ENCODE results near the gene PPP1R1B. TPM values are rescaled to one million over a fixed set of nuclear protein-coding genes. Genes with fewer than 3 reads are reported as not detected.

PPP1R1B gene
- total and polyA plus RNA-seq, 2 of the 4 experiments (the other 2 are of a cell fraction): not detected

- no peaks in the 10 kb centered on the region for H3K4me1 ChIP-seq (ENCODE audit: control insufficient read depth, insufficient read depth, low read length)
- 0 out of 2 replicates have a peak overlapping the region, but pooled peaks have one; percentile 3 for H3K4ac ChIP-seq (ENCODE audit: low read depth, low read length)
- H4K20me1 ChIP-seq (ENCODE audit: insufficient read depth, low read length): no peaks in the 10 kb centered on the region
- no peak overlapping the region for H4K91ac ChIP-seq (ENCODE audit: insufficient read depth, low read depth, low read length)
- H3K23ac ChIP-seq (ENCODE audit: low read depth, low read length): no peak overlapping the region
- no peaks in the 10 kb centered on the region for H3K79me1 ChIP-seq (ENCODE audit: low read depth in 1 of 2, low read length in 2 of 2)
- in situ Hi-C loops (cut with MboI; ENCODE audit: low sequenced_read_pairs): no loop called here
- DNase-seq: no peak
- H2BK120ac ChIP-seq (ENCODE audit: low read depth, low read length): no peak overlapping the region
- H3K27ac ChIP-seq (ENCODE audit: insufficient read depth, low read length): no peak overlapping the region
- H3K27me3 ChIP-seq (ENCODE audit: control insufficient read depth, insufficient read depth, low read length): peaks cover 49% of the 10 kb centered on the region
- H4K8ac ChIP-seq (ENCODE audit: low read depth in 2 of 2, low read length in 2 of 2): no peak overlapping the region; a peak in 1 of 4 replicates
- POLR2A ChIA-PET (ENCODE audit: unreplicated experiment): interaction anchor here (1.0 kb wide), 1 partner anchor 100 kb away, joined by 3 read pairs; no protein-coding TSS in a partner anchor
- no peaks in the 10 kb centered on the region for H3K9me3 ChIP-seq (ENCODE audit: control insufficient read depth, insufficient read depth, low read length)
- 0 out of 2 replicates have a peak overlapping the region, but pooled peaks have one; percentile 15 for H2AK5ac ChIP-seq (ENCODE audit: low read depth, low read length)
- no TSS peak for BruUV-seq (replicated peaks)
- H3K56ac ChIP-seq (ENCODE audit: extremely low read depth, insufficient read depth, low read length): no peak overlapping the region
- H3K14ac ChIP-seq (replicated peaks; ENCODE audit: low read depth, low read length): no peak overlapping the region
- intact Hi-C loops (cut with micrococcal nuclease): no loop called here
- no peak overlapping the region for H2AK9ac ChIP-seq (replicated peaks; ENCODE audit: low read depth, low read length, poor library complexity)
- H2BK15ac ChIP-seq (ENCODE audit: low read depth, low read length): no peak overlapping the region
- TF ChIP-seq CHD1 (IDR thresholded peaks at IDR 0.05; ENCODE audit: low read depth, low read length) (no peak), CTCF (conservative IDR thresholded peaks at IDR 0.05; ENCODE audit: low read depth, low read length) (no peak), CEBPB (IDR thresholded peaks at IDR 0.05; ENCODE audit: low read depth, low read length) (no peak), ELK1 (IDR thresholded peaks at IDR 0.05; ENCODE audit: borderline replicate concordance, low read depth, low read length) (no peak), RAD21 (IDR thresholded peaks at IDR 0.05; ENCODE audit: low read length) (no peak), MAZ (IDR thresholded peaks at IDR 0.05; ENCODE audit: borderline replicate concordance, low read depth, low read length) (no peak), MXI1 (IDR thresholded peaks at IDR 0.05; ENCODE audit: borderline replicate concordance, low read depth, low read length) (no peak), USF2 (IDR thresholded peaks at IDR 0.05; ENCODE audit: low read depth, low read length) (no peak), BHLHE40 (IDR thresholded peaks at IDR 0.05; ENCODE audit: low read depth, low read length) (no peak), MAFK (IDR thresholded peaks at IDR 0.05; ENCODE audit: low read depth, low read length) (no peak), NFE2L2 (IDR thresholded peaks at IDR 0.05; ENCODE audit: low read depth, low read length) (no peak), SMC3 (IDR thresholded peaks at IDR 0.05; ENCODE audit: low read depth, low read length) (no peak), RFX5 (IDR thresholded peaks at IDR 0.05; ENCODE audit: low read depth, low read length) (no peak)
- ATAC-seq (ENCODE audit: low read depth): peak; percentile 35
- 0% methylated on average over 11 of the region's 33 CpGs; no CpG with 5 or more reads in 1 of the 2 experiments for WGBS, 2 experiments (ENCODE audit: extremely low coverage in 2 of 2, insufficient read length in 1 of 2)
- CTCF ChIA-PET: no interaction called here
- H3K18ac ChIP-seq (ENCODE audit: low read depth, low read length): no peak overlapping the region
- peak overlapping the region; percentile 87 for H2AFZ ChIP-seq (replicated peaks; ENCODE audit: low read length, poor library complexity)
- peak overlapping the region; percentile 81 for H3K4me2 ChIP-seq (ENCODE audit: low read depth, low read length)
- no peaks in the 10 kb centered on the region for H3K9me1 ChIP-seq (ENCODE audit: insufficient read depth, low read length)
- H3K4me3 ChIP-seq (ENCODE audit: insufficient read depth, low read depth, low read length): peak overlapping the region; percentile 39
- no peak overlapping the region for H2BK20ac ChIP-seq (ENCODE audit: low read depth, low read length)
- dilution Hi-C loops (cut with HindIII; ENCODE audit: low sequenced_read_pairs, unreplicated experiment): no loop called here
- peak overlapping the region; percentile 18; the same call in 1 of the 2 replicates for H3K9ac ChIP-seq (ENCODE audit: low read depth, low read length)
- no peak overlapping the region for H2BK5ac ChIP-seq (ENCODE audit: low read depth, low read length, poor library complexity, severe bottlenecking)
- H3K36me3 ChIP-seq (ENCODE audit: control insufficient read depth, insufficient read depth, low read length): no peaks in the 10 kb centered on the region
- H4K5ac ChIP-seq (ENCODE audit: low read depth, low read length): no peak overlapping the region
Observed at GRCh38 chr17:39618246-39618913, 8.4 kb upstream of the PPP1R1B start.
